ENCODE results near the gene LRRC74B.

LRRC74B gene

DNA sequence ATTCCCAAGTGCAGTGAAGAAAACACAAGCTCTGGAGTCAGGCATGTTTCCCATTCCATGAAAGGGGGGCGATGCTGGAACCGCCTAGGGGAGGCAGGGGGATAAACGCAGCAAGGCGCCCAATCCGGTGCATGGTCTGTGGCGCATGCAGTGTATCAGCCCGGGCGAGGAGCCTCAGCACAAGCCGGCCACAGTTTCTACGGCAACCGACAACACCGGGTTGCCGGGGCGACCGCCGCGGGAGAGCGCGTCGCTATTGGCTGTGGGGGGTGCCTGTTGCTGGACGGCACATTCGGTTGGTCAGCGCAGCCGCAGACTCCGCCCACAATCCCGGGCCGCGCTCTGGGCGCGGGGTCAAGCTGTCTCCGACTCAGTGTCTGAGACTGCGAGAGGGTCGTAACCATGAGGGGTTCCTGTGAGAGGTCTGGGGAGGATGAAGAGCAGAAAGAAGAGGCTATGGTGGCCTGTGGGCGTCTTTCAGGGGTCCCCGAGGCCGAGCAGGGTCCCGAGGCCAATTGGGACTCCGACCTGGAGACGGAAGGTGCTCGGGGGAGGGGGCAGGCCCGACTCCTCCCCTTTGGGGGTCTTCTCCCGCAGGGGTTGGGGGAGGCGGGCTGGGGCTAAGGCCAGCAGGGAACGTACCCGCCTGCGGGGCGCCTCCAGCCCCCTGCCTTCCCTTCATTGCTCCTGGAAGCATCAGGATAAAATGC is at the start of gene LRRC74B:
LRRC74B (plus strand) TSS at position 362 of the 710 bp plus-strand sequence; CDS start at position 403, 41 bp downstream.
- peaks cover 19% of the 10 kb centered on the region for H3K4me1 ChIP-seq (ENCODE audit: control insufficient read depth, insufficient read depth, low read length)
- H3K9me3 ChIP-seq (ENCODE audit: control insufficient read depth, low read length), result no peaks in the 10 kb centered on the region
- H3K4me3 ChIP-seq (ENCODE audit: low read length), result peak within 1 kb of the TSS; percentile 68
- H3K9ac ChIP-seq (ENCODE audit: low read length), result peak within 1 kb of the TSS; percentile 41
- DNase-seq (ENCODE audit: low read depth), result peak; percentile 95
- H3K27me3 ChIP-seq (replicated peaks; ENCODE audit: control insufficient read depth, insufficient read depth, low read length), result peaks cover 5% of the 10 kb centered on the region
- no peaks in the 10 kb centered on the region for H3K36me3 ChIP-seq (ENCODE audit: control insufficient read depth, insufficient read depth, low read length, severe bottlenecking)

- H3K4me3 ChIP-seq (ENCODE audit: low read length), result no peak overlapping the region
- no peaks in the 10 kb centered on the region for H3K9me3 ChIP-seq (ENCODE audit: control insufficient read depth, low read length)
- peaks cover 66% of the 10 kb centered on the region for H3K36me3 ChIP-seq (ENCODE audit: control insufficient read depth, insufficient read depth, low read length, severe bottlenecking)
- H3K9ac ChIP-seq (ENCODE audit: low read length), result no peak overlapping the region
- no peak for DNase-seq (ENCODE audit: low read depth)
- H3K4me1 ChIP-seq (ENCODE audit: control insufficient read depth, insufficient read depth, low read length), result peaks cover 10% of the 10 kb centered on the region
- no peaks in the 10 kb centered on the region for H3K27me3 ChIP-seq (replicated peaks; ENCODE audit: control insufficient read depth, insufficient read depth, low read length)
Measured at GRCh38 chr22:20996031-20996410, 49.7 kb upstream of the LRRC74B start.

DNA sequence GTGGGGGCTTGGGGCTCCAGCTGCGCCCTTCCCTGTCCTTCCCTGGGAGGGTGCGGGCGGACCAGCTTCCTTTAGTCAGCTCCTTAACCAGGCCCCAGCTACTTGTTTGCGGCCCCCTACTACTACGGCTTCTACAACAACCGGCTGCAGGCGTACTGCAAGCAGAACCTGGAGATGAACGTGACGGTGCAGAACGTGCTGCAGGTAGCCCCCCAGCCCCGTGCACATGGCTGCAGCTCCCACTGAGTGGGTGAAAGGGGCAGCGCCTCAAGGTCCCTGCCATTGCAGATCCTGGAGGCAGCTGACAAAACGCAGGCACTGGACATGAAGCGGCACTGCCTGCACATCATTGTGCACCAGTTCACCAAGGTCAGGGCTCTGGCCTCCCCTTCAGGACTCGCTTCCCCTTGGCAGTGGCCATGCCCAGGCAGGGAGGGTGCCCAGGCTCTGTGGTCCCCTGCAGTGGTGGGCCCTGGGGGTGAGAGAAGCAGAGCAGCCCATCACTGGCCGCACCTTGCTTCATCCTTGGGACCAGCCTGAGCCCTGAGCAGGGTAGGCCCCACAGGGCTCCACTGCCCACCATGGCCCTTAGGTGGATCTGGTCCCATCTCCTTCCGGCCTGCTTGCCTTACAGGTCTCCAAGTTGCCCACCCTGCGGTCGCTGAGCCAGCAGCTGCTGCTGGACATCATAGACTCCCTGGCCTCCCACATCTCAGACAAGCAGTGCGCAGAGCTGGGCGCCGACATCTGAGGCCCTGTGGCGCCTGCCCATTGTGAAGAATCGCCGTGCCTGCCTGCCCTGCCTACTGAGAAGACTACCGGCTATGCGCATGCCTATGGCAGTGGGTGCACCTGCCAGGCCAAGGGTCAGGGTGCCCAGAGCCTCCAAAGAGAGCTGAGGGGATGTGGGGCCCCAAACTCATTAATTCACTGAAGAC is 48.9 kb upstream of the LRRC74B start:
- no peak for DNase-seq (ENCODE audit: low read depth)
- H3K27me3 ChIP-seq (replicated peaks; ENCODE audit: control insufficient read depth, insufficient read depth, low read length), result no peaks in the 10 kb centered on the region

DNA sequence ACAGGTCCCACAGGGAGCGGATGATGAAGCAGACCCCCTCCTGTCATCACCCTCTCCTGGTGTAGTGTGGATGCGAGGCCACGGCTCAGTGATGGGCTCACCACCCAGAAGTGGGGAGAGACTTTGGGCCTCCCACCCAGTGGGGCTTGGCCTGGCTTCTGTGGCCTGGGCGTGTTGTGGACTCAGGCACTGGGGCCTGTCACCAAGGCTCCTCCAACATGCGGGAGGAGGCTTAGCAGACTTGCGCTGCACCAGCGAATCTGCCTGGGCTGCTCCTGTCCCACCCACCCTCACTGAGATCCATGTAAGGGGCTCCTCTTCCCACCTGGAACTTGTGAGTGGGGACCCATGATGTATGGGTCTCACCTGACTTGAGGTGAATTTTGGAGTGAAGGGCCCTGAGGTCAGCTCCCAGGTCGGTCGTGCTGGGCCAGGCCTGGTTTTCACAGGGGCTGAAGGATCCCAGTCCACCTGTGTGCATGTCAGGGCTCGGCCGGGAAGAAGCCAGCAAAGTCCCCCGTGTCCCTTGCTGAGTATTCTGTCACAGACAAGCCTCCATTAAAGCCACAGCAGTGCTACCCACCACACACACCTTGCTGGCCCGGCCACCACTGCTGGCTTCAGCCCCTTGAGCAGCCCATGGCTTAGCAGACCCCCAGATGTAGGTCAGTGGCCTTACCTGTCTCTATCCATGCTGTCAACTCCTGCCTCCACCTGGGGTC is 48.0 kb upstream of the LRRC74B start:
- H3K27me3 ChIP-seq (replicated peaks; ENCODE audit: control insufficient read depth, insufficient read depth, low read length), result no peaks in the 10 kb centered on the region
- no peak overlapping the region for H3K4me3 ChIP-seq (ENCODE audit: low read length)
- H3K9me3 ChIP-seq (ENCODE audit: control insufficient read depth, low read length), result no peaks in the 10 kb centered on the region
- H3K36me3 ChIP-seq (ENCODE audit: control insufficient read depth, insufficient read depth, low read length, severe bottlenecking), result peaks cover 50% of the 10 kb centered on the region
- DNase-seq (ENCODE audit: low read depth), result no peak
- H3K9ac ChIP-seq (ENCODE audit: low read length), result no peak overlapping the region
- H3K4me1 ChIP-seq (ENCODE audit: control insufficient read depth, insufficient read depth, low read length), result peaks cover 15% of the 10 kb centered on the region

More for the DNA sequence above, 48.9 kb upstream of the LRRC74B start:
- H3K36me3 ChIP-seq (ENCODE audit: control insufficient read depth, insufficient read depth, low read length, severe bottlenecking), result peaks cover 58% of the 10 kb centered on the region
- no peak overlapping the region for H3K4me3 ChIP-seq (ENCODE audit: low read length)
- no peaks in the 10 kb centered on the region for H3K9me3 ChIP-seq (ENCODE audit: control insufficient read depth, low read length)
- no peak overlapping the region for H3K9ac ChIP-seq (ENCODE audit: low read length)
- peaks cover 15% of the 10 kb centered on the region for H3K4me1 ChIP-seq (ENCODE audit: control insufficient read depth, insufficient read depth, low read length)

- H3K9ac ChIP-seq (ENCODE audit: low read length), result peak overlapping the region; percentile 99
- peaks cover 25% of the 10 kb centered on the region for H3K4me1 ChIP-seq (ENCODE audit: control insufficient read depth, insufficient read depth, low read length)
- no peak overlapping the region for H3K4me3 ChIP-seq (ENCODE audit: low read length)
- no peaks in the 10 kb centered on the region for H3K27me3 ChIP-seq (replicated peaks; ENCODE audit: control insufficient read depth, insufficient read depth, low read length)
- H3K9me3 ChIP-seq (ENCODE audit: control insufficient read depth, low read length), result no peaks in the 10 kb centered on the region
- H3K36me3 ChIP-seq (ENCODE audit: control insufficient read depth, insufficient read depth, low read length, severe bottlenecking), result peaks cover 42% of the 10 kb centered on the region
- DNase-seq (ENCODE audit: low read depth), result no peak
Measured at GRCh38 chr22:20998411-20999336, 47.1 kb upstream of the LRRC74B start.

GRCh38 chr22:20999350-21000206 is 46.2 kb upstream of the LRRC74B start:
- Histone ChIP-seq H3K4me1 (ENCODE audit: control insufficient read depth, insufficient read depth, low read length) (peaks cover 28% of the 10 kb centered on the region), H3K27me3 (replicated peaks; ENCODE audit: control insufficient read depth, insufficient read depth, low read length) (no peaks in the 10 kb centered on the region), H3K4me3 (ENCODE audit: low read length) (no peak overlapping the region), H3K9ac (ENCODE audit: low read length) (peak overlapping the region; percentile 99), H3K9me3 (ENCODE audit: control insufficient read depth, low read length) (no peaks in the 10 kb centered on the region), H3K36me3 (ENCODE audit: control insufficient read depth, insufficient read depth, low read length, severe bottlenecking) (peaks cover 37% of the 10 kb centered on the region)
- DNase-seq (ENCODE audit: low read depth), result no peak

GRCh38 chr22:21000207-21000986 is 45.3 kb upstream of the LRRC74B start:
- peak overlapping the region; percentile 96 for H3K4me3 ChIP-seq (ENCODE audit: low read length)
- H3K9ac ChIP-seq (ENCODE audit: low read length), result peak overlapping the region; percentile 99
- peak; percentile 23 for DNase-seq (ENCODE audit: low read depth)
- peaks cover 34% of the 10 kb centered on the region for H3K36me3 ChIP-seq (ENCODE audit: control insufficient read depth, insufficient read depth, low read length, severe bottlenecking)
- H3K27me3 ChIP-seq (replicated peaks; ENCODE audit: control insufficient read depth, insufficient read depth, low read length), result no peaks in the 10 kb centered on the region
- no peaks in the 10 kb centered on the region for H3K9me3 ChIP-seq (ENCODE audit: control insufficient read depth, low read length)
- peaks cover 28% of the 10 kb centered on the region for H3K4me1 ChIP-seq (ENCODE audit: control insufficient read depth, insufficient read depth, low read length)

GRCh38 chr22:21000987-21001600 is 44.7 kb upstream of the LRRC74B start:
- Histone ChIP-seq H3K4me3 (ENCODE audit: low read length) (peak overlapping the region; percentile 96), H3K9me3 (ENCODE audit: control insufficient read depth, low read length) (no peaks in the 10 kb centered on the region), H3K27me3 (replicated peaks; ENCODE audit: control insufficient read depth, insufficient read depth, low read length) (no peaks in the 10 kb centered on the region), H3K36me3 (ENCODE audit: control insufficient read depth, insufficient read depth, low read length, severe bottlenecking) (peaks cover 31% of the 10 kb centered on the region), H3K4me1 (ENCODE audit: control insufficient read depth, insufficient read depth, low read length) (peaks cover 28% of the 10 kb centered on the region), H3K9ac (ENCODE audit: low read length) (peak overlapping the region; percentile 99)
- DNase-seq (ENCODE audit: low read depth), result no peak

Data from adipocyte (in vitro differentiated cells).